Measurements from ENCODE around the gene SYTL3.

DNA sequence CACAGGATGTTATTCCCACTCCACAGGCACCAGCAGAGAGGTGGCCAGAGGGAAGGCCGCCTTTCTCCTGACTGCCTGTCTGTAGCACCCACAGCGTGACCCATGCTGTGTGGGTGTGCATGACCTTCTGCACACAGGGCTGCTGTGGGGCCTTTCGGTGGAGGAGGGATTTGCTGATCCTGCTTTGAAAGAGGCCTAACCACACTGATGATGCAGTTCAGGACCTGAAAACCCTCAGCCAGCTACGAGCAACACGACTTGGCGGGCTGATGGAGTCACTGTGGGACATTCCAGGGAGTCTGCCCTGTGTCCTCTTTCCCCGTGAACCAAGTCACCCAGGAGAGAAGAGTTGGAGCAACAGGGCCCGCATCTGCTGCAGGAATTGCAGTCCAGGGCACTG is 49.1 kb downstream of the SYTL3 start:
- no peak for TF ChIP-seq CTCF (IDR thresholded peaks at IDR 0.05)
- TF ChIP-seq POLR2A (IDR thresholded peaks at IDR 0.05): no peak
- no peak for TF ChIP-seq POLR2AphosphoS5 (IDR thresholded peaks at IDR 0.05)

Measured in stomach (tissue), 4 donors.